GM19395 (cell line): ENCODE measurements around the gene CMC1.

Experiments
- ATAC-seq: cut with Tn5 transposase; IDR thresholded peaks from one replicate; pipeline ENCODE4 v1.9.1; 2021; ENCODE audit warnings: mild to moderate bottlenecking, moderate library complexity; ENCODE audit not compliant: unreplicated experiment

CMC1 gene

DNA sequence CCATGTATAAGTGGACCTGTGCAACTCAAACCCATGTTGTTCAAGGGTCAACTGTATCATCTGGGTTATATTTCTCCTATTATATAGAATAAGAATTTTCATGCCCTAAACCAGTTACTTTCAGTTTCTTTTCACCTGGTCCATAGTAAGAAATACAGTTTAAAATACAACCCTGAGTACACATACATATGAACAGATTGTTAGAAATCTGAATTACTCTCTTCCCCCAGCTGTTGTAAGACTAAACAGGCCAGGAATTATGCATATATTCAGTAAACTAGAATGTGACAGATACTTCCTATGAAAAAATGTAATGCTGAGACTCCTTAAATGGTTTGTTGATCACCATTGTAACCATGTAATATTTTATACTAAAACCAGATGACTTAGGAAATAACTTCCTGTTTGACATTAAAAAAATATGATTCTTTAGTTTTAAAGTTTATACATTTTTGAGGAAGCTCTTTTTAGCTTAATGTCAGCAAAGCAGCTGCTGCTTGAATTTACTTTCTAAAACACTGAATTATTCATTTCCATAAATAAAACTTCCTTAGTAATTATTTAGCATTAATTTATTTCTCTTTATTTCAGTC is 54.6 kb downstream of the CMC1 start:
- peak; percentile 53 for ATAC-seq

DNA sequence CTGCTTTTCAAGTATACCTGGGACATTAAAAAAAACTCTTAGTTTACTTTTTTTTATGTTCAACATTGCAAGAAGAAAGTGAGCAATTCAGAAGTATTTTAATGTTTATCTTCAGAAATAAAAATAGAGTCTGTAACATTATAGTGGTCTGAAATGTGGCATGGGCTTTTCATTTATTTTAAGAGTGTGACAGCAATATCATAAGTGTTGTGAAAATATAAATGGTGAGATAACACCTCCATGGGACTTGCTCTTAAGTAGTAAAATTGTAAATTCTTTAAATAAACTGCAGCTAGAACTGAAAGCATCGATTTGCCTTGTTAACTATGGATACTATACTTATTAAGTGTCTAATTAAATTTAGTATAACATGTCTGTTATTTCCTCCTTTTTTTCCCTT is 58.3 kb downstream of the CMC1 start:
- ATAC-seq, result no peak

GRCh38 chr3:28300345-28300962 is 59.0 kb downstream of the CMC1 start:
- no peak for ATAC-seq

DNA sequence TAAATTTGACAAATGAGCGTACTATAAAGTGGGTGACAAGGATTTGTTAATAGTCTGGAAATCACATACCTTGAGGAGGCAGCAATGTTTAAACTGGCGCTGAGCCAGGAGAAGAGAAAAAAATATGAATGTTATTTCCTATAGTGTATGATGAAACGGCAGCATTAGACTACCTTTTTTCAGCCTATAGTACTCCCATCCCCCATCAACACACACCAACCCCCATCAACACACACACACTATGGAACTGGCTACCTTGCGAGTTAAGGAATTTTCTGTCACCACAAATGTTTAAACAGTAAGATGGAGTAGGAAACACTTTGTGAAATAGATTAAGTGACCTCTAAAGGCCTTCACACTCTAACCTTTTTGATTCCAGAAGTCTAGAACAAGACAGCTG is 60.3 kb downstream of the CMC1 start:
- ATAC-seq, result no peak

DNA sequence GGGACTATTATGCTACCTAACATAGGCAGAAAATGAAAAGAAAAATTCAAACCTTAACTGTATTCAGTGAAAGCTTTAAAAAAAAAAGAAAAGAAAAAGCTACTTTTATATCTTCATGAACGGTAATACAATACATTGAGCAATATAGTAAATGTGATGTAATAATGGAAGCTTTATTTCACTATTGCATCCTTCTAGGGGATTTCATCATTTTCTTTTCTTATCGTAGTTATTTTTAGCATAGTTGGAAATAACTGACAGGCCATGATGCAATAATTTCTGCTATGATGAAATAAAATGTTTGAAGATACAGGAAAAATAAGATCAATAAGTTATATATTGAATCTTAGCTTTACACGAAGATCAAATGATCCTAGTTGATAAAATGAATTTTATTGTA is 66.8 kb downstream of the CMC1 start:
- no peak for ATAC-seq

DNA sequence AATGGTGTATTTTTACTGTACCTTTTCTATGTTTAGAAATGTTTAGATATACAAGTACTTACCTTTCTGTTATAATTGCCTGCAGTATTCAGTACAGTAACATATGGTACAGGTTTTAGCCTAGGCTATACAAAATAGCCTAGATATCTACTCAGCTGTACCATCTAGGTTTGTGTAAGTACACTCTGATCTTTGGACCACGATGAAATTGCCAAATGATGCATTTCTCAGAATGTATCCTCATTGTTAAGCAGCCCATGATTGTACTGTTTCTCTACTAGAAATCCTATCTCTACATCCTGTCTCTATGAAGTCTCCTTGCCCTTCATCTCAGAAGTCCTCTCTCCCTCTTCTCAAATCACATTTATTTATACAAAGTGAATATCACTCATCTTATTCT is 74.3 kb downstream of the CMC1 start:
- no peak for ATAC-seq

DNA sequence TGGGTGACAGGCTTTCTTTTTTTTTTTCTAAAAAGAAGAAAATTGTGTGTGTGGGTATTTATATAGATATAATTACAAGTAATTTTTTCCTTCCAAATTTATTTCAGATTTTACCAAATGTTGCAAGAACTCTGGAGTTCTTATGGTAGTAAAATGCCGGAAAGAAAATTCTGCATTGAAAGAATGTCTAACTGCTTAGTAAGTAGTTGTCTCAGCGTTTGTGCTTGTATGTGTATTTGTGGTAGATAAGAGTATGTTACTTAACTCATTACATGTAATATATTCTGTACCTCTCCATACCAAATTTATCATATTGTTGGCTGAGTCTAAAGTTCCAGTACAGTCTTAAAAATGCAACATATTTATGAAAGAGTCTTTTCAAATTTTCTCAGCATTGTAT is 74.8 kb downstream of the CMC1 start:
- no peak for ATAC-seq

DNA sequence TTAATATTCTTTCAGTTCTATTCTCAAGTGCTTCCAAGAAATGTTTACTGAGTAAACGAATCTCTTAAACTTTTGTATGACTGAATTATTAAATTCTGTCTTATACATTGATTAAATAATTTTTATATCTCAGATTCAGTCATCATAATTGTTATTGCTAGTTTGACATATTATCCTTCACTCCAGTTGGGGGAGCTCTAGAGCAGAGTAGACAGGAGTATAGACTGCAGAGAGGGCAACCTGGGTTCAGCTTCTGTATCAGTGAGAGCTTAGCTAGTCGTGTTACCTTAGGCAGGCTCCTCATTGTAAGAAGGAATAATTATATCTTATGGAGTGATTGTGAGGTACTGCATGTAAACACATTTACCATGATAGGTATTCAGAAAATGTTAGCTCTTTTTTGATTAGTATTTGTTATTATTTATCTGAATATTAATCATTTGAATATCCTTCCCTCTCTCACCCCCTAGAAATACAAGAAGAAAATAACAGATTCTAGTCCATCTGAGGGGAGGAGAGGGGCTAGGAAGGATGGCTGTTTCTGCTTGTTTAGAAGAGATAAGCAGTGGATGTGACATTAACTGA is 76.1 kb downstream of the CMC1 start:
- ATAC-seq, result peak; percentile 91

- ATAC-seq, result no peak
Measured at GRCh38 chr3:28320981-28321380, 79.6 kb downstream of the CMC1 start.

DNA sequence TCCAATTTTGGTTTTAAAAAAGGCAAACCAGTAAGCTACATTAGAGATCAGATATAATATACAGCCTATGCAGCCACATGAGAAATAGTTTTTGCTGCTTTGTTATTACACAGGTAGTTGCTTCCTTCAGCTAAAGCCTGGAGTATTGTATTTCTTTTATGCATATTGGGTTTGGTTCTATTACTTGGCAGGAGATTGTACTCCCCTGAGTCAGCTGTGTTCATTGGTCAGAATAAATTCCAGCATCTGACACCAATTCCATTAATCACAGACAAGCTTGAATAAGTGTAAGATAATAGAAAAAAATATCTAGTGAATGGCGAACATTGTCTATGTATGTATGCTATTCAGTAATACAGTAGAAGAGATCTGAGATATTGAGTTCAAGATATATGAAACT is 81.0 kb downstream of the CMC1 start:
- no peak for ATAC-seq

GRCh38 chr3:28326458-28326926 is 85.1 kb downstream of the CMC1 start:
- peak; percentile 87 for ATAC-seq

DNA sequence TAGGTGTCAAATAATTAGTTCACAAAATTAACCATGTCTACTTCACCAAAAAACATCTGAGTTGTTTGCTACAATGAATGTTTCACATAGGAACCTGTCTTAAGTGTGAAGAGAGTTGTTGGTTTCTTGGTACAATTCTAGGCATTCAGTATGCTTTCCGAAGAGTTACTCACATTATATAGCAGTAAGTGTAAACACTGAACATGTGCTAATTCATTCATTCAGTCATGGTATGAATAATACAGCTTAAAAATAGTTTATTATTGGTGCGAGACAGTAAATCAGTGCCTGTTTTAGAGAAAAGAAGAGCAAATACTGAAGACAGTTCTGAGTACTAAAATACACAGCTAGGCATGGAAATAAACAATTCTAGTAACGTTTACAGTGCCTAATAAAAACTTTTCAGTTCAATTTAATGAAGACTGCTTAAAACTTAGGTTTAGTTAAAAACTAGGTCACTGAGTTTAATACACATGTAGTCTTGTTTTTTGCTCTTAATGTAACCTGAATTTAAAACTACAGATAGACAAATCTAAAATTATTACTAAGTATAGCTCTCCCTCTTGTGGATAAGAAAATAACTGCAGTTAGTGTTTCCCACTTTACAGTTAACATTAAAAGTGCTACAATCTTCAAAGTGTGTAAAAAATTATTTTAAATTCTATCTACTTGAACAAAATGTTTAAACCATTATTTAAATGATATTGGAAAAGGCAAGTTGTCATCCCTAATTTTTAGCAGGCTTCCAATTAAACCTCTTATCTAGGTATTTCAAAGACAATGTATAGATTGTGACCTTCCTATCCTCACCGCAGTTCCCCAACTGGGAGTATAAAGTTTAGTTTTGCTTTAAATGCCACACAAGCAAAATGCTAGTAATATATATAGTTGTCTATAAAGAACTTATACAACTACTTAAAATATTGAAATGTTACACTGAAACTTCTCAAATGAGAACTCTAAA is 87.1 kb downstream of the CMC1 start:
- ATAC-seq, result no peak

- no peak for ATAC-seq
Measured at GRCh38 chr3:28334552-28334951, 93.1 kb downstream of the CMC1 start.

DNA sequence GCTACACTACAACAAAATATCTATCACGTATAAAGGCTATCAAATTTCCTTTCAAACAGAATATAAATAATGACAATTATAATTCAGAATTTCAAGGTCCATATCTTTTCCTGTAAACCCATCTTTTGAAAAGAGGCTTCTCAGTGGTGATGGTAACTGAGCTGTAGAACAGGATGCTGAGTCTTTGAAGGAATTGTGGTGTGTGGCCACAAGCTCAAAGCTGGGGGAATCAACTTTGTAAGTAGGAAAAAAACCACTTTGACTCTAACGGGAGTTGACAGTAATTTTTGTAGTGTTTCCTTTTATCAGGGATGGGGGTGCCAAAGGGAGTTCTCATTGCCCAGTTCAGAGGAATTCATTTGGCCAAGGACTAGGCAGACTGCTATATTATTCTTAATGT is 93.8 kb downstream of the CMC1 start:
- no peak for ATAC-seq

DNA sequence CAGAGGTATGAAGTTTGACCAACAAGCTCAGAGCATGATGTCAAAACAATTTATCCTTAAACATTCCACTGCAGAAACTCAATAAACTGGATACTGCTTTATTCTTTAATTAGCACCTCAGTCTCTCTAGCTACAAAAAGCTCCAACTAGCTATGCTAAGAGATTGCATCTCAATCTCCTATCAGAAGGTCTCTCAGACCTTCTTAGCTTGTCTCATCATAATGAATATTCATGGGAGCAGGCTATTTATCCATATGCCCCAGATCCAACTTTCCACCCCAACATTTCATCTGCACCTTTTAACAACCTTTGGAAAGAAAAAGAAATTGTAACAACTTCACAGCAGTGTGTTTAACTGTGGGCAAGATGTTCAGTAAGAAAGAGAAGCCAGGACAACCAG is 95.8 kb downstream of the CMC1 start:
- no peak for ATAC-seq

- no peak for ATAC-seq
Measured at GRCh38 chr3:28343144-28343543, 101.7 kb downstream of the CMC1 start.

- no peak for ATAC-seq
Measured at GRCh38 chr3:28345690-28346089, 104.3 kb downstream of the CMC1 start.

DNA sequence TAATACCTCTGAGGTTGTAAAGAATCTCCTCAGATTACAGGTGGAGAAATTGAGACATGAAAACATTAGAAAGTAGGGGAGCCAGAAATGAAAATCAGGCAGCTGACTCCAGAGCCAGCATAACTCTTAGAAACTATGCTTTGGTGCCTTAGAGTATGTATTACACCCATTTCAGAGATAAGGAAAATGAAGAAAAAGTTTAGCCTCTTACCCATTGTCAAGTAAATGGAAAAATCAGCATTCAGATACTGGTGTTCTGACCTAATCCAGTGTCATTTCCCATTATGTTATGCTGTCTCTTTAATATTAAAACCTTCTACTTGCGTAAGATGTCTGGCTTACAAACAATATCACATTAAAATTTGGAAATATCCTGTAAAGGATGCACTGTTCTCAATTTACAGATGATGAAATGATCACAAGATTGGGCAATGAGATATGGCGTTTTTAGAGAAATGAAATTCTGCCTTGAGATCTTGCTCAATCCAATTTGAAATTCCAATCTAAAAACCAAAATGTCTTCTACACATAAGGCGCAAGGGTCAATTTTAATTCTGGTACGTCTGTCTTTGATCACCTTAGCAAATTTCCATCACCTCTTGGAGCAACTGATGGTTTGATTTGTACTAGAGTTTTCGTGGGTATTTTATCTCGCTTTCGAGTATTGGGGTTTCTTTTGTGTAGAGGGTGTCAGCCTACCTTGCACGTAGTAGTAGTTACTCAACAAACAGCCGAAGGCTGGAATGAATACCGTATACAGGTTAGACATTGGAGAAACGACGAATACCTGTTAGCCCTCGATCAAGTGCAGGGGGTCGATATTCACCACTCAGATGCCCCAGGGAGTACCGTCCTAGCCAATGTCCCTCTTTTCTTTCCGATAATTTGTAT is 106.2 kb downstream of the CMC1 start:
- ATAC-seq, result no peak

GRCh38 chr3:28348265-28348628 is 106.8 kb downstream of the CMC1 start:
- ATAC-seq, result no peak

DNA sequence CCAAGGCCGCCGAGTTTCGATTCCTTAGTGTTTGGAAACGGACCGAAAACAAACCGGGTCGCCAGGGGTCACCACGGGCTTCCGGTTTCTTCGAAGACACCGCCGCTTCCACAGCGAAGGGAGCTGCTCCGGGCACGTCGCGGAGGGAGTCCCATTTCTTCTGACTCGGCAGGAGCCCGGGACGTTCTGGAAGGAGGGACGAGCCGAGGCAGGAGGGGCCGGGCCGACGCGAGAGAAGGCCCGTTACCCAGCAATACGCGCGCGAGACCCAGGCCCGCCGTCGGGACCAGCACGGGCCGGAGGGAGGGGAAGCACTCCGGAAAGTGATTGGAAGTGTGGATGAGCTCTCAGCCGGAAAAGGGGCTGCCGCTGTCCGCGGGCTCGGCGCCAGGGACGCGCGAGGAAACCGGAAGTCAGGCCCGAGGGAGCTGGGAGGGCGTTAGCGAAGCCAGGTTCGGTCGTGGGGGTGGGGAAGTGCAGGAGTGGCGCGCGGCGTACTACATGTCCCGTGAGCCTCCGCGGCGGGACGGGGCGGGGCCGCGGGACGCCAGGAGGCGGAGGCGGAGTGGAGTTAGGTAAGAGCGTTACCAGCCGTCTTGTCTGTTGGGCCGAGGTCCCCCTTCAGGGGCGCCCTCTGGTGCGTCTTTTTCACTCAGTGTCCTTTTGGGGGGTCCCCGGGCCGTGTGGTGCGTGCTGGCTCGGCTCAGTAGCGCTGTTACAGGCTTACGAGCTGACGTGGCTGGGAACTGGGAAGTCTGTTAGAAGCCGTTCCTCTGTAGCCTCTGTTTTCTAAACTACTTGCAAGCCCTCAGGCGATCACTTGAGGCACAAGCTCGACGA is 107.4 kb downstream of the CMC1 start, which contains the start of the genes AZI2 and ZCWPW2:
AZI2 (minus strand) TSS at position 196 of the 840 bp plus-strand sequence. CDS start 8,207 bp downstream, outside the sequence.
ZCWPW2 (plus strand) TSS at position 93 of the 840 bp plus-strand sequence. CDS start 64,348 bp downstream, outside the sequence.
- peak; percentile 92 for ATAC-seq
